Retinal pigment epithelial cell (primary cell): ENCODE data around the gene GFRA3.
"Not testable (repeated sequence)": the region's sequence is repeated elsewhere in the genome, so short reads cannot be mapped to it uniquely, and the experiment has no call there.

Experiments used
- DNase-seq: peaks from one replicate; pipeline ENCODE4 v3.0.0-alpha.2; 2010; ENCODE audit warnings: low read depth
- H3K4me3 ChIP-seq: 2 replicates; pipeline ENCODE4 v1.5.1; 2011; ENCODE audit warnings: mild to moderate bottlenecking, low read length, control low read depth, moderate library complexity
- TF ChIP-seq, protein P1 (sequence below): conservative IDR thresholded peaks from 2 replicates; pipeline ENCODE4 v1.5.1; 2011; ENCODE audit warnings: low read depth, low read length, control low read depth, inconsistent platforms

The GFRA3 gene

DNA sequence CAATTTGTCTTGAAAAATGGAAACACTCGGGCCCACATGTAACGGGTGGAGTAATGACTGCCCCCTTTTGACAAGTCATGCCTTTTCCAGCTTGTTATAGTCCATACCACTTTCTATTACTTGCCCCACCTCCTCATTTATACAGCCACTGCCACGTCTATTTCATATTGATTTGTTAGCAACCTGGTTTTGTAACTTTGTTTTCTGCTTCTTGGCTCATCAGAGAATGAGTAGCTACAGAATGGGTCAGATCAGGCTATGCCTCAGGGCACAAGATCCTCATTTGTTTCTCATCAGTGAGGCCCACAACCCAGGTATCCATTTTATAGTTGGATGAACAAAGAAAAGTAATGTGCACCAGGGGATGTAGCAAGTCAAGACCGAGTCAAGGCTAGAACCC, 1.7 kb downstream of the GFRA3 start:
- no peak for DNase-seq
- TF ChIP-seq, protein P1, sequence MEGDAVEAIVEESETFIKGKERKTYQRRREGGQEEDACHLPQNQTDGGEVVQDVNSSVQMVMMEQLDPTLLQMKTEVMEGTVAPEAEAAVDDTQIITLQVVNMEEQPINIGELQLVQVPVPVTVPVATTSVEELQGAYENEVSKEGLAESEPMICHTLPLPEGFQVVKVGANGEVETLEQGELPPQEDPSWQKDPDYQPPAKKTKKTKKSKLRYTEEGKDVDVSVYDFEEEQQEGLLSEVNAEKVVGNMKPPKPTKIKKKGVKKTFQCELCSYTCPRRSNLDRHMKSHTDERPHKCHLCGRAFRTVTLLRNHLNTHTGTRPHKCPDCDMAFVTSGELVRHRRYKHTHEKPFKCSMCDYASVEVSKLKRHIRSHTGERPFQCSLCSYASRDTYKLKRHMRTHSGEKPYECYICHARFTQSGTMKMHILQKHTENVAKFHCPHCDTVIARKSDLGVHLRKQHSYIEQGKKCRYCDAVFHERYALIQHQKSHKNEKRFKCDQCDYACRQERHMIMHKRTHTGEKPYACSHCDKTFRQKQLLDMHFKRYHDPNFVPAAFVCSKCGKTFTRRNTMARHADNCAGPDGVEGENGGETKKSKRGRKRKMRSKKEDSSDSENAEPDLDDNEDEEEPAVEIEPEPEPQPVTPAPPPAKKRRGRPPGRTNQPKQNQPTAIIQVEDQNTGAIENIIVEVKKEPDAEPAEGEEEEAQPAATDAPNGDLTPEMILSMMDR: no peak
- no peak overlapping the region for H3K4me3 ChIP-seq

DNA sequence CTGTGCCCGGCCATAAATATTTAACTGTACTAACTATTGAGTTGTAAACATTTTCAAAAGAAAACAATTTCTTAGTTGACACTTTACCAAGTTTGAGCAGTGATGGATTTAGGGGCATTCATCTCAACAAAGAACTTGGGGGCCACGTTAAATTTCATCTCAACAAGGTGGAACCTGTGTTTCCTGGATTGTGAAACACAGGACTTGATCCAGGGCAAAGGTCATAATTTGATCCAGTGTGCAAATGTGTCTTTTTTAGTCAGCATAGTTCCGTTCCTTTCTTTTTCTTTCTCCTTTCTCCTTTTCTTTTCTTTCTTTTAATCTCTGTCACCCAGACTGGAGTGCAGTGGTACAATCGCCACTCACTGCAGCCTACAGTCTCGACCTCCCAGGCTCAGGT, 3.1 kb downstream of the GFRA3 start:
- TF ChIP-seq, protein P1: no peak

DNA sequence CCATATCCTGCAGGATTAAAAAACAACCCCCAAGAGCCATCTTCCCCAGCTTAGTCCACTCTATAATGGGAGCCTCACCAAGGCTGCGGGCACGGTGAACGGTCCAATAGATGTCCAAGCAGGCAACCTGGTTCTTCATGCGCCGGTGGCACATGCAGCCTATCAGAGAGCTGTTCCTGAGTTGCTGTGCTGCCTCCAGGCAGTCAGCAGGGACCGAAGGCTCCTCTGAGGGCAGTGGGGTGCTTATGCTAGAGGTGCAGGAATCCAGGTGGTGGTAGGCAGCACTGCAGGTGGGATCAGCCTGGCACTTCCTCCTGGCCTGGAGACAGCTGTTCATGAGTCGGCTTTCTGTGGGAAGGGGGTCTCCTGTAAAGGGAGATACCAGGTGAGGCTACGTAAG, 10.2 kb downstream of the GFRA3 start:
- TF ChIP-seq, protein P1: no peak

More for the DNA sequence above, 3.1 kb downstream of the GFRA3 start:
- H3K4me3 ChIP-seq: no peak overlapping the region
- DNase-seq: no peak

DNA sequence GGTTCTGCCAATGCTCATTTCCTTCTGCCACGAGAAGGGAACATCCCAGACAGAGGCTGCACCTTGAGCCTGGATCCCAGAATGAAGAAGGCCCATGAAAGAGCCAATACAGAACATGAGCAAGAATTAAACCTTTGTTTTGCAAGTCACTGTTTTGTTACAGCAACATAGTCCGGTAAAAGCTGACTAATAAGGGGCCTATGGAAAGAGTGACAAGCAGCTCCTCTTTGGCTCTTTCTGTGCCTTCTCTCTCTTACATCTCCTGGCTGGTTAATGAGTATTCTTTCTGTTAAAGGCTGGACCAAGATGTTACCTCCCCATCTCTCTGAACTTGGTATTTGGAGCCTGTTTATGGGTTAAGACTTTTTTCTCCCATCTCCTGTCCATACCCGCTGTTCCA, 10.8 kb downstream of the GFRA3 start:
- DNase-seq: no peak
- no peak overlapping the region for H3K4me3 ChIP-seq
- TF ChIP-seq, protein P1: no peak

More for the DNA sequence above, 10.2 kb downstream of the GFRA3 start:
- H3K4me3 ChIP-seq: no peak overlapping the region
- no peak for DNase-seq

DNA sequence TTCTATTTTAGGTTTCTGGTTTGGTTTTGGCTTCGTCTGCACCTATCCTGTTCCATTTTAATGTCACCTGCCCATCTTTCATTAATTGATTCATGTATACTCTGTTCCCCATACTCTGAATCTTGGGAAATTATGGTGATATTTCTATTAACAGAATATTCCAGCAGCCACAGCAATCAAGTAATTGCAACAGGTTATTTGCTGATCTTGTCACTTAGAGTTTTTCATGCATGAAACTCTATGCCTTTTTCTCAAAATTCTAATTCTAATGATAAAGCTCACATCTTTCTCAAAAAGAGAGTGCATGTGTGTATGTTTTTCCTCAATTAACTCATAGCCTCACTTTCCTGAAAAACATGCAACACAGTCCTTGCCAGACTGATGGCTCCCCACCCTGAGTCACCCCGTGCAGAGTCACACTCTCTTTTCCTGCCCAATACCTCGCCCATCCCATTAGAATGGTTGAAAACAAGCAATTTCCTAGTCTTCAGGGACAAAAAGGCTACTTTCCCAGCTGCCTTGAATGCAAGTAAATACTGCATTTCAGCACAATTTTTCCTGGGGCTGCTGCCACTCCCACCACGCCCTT, 15.6 kb downstream of the GFRA3 start:
- DNase-seq: no peak
- no peak overlapping the region for H3K4me3 ChIP-seq
- TF ChIP-seq, protein P1: no peak

DNA sequence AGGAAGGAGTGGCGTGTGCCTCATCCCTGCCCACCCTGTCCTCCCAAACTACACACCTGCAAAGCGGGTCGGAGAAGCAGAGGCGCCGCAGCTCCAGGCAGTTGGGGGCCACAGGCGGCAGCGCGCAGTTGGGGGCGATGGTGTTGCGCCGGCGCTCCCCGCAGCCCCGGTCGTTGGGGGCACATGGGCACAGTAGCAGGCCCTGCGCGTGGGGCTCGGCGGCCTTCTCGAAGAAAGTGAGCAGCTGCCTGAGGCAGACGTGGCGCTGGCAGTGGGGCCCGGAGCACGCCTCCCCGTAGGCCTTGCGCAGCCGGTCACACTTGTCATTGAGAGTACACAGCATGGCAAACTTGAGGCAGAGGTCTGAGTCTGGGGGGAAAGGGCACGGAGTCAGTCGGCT, 16.8 kb downstream of the GFRA3 start:
- no peak overlapping the region for H3K4me3 ChIP-seq
- no peak for DNase-seq
- TF ChIP-seq, protein P1: no peak

DNA sequence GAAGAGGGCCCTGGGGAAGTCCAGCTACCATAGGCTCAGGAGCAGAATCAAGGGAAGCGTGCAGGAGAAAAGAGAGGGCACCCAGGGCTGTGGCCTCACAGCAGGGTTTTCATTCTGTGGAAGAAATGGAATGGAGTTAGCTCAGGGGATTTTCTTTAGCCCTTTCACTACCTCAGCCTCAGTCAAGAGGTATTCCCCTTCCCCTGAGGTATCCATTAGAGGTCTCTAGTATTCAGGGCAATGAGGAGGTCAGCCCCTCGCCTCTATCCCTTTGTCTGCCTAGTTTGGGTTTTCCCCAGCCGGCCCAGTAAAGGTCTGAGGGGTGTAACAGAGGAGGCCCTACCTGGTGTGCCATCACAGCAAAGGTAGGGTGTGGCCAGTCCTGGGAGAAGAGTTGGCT, 21.5 kb downstream of the GFRA3 start:
- no peak for DNase-seq
- TF ChIP-seq, protein P1: no peak
- no peak overlapping the region for H3K4me3 ChIP-seq

DNA sequence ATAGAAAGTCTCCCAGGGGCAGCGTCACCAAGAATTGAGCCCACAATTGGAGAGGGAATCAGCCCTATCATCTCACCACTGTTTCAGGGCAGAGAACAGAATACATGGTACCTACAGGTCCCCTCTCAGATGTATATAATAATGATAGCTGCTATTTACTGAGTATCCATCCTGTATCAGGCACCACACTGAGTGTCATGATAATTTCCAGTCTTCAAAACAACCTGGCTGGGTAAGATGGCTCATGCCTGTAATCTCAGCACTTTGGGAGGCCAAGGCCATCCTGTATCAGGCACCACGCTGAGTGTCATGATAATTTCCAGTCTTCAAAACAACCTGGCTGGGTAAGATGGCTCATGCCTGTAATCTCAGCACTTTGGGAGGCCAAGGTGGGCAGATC, 26.6 kb downstream of the GFRA3 start:
- not testable (repeated sequence) for DNase-seq, H3K4me3 ChIP-seq
